DMS153 treated with DMSO at 0.1 percent for 48 hours (cell line): ENCODE results near the gene TOX2.
"Not testable (repeated sequence)": the region's sequence is repeated elsewhere in the genome, so short reads cannot be mapped to it uniquely, and the experiment has no call there.

Experiments used
- DNase-seq: peaks from one replicate; lab custom pipeline; 2025; ENCODE audit not compliant: unreplicated experiment; lab: John Stamatoyannopoulos, UW

Gene TOX2

GRCh38 chr20:44029848-44030230, 115.2 kb downstream of the TOX2 start:
- no peak for DNase-seq

GRCh38 chr20:44030394-44030793, 115.7 kb downstream of the TOX2 start:
- no peak for DNase-seq

- no peak for DNase-seq
These were observed 116.4 kb downstream of the TOX2 start for GRCh38 chr20:44031001-44031574.

DNA sequence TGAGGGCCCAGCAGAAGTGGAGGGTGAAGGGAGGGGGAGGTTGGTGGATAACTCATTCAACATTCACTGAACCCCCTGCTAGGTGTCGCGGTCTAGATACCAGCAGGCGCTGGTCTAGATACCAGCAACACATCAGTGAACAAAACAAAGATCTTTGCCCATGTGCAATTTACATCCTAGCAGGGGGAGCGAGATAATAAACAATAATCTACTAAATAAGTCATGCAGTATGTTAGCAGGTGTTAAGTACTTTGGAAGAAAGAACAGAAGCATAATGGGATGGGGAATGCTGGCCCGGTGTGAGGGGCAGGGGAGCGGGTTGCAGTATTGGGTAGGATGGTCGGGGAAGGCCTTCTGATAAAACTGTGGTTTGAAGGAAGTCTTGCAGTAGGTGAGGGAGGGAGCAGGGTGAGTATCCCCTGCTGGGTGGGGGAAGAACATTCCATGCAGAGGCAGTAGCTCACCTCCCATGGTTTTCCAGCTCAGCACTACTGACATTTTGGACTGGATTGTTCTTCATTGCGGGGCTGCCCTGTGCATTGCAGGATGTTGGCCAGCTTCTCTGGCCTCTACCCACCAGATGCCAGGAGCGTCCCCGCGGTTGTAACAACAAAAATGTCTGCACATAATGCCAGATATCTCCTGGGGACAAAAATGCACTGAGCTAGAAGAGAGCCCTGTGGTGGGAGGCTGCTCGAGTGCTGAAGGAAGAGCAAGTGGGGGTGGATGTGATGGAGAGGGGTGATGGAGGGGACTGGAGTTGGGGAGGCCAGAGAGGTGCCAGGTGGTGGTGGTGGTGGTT, 117.3 kb downstream of the TOX2 start:
- no peak for DNase-seq

DNA sequence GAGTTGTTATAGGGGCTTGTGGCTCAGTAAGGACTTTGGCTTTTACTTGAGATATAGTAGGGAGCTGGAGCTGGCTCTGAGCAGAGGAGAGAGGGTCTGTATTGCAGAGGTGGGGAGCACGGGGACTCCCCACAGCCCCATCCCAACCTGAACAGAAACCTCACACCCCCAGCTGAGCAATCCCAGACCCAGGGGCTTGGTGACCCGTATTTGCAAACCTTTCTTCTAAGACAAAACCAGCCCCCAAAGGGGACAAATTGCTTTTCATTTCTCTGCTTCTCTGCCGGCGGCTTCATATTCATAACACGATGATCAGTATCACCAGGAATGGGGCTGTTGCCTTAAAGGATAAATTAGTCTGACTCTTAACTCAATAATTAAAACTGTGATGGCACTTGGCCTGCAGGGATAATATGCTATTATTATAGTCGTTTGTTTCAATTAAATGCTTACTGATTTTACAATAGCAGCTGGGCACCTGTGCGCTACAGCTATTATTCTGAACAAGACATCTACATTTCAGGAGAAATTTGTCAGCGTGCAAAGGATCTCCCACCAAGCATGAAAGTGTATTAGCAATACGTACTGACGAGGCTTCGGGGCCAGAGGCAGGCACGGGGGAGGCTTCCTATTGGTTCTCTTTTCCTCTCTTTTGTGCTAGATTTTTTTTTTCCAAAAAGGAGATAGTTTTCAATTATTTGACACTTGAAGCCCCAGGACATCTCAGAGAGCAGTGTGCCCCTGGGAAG, 118.1 kb downstream of the TOX2 start:
- no peak for DNase-seq

- DNase-seq = no peak
These were observed 118.7 kb downstream of the TOX2 start for GRCh38 chr20:44033344-44033743.

GRCh38 chr20:44033873-44034272, 119.2 kb downstream of the TOX2 start:
- DNase-seq = no peak

GRCh38 chr20:44034451-44034850, 119.8 kb downstream of the TOX2 start:
- DNase-seq = no peak

- no peak for DNase-seq
These were observed 120.4 kb downstream of the TOX2 start for GRCh38 chr20:44034965-44035635.

DNA sequence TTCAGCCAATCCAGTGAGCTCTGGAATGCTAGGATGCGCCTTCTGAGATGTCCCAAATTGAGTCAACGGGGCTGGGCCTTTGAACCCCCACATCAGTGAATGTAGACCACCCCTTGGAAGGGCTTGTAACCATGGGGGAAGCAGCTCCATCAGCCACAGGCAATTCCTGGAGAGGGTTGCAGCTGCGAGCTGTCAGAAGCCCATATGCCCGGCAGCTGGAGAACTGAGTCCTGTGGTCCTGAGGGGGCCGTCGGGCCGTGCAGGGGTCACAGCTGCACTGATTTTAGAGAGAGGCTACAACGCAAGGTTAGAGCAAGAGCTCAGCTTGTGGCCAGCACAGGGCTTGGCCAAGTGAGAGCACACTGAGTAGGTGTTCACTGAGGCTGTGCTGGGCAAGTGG, 121.3 kb downstream of the TOX2 start:
- no peak for DNase-seq

DNA sequence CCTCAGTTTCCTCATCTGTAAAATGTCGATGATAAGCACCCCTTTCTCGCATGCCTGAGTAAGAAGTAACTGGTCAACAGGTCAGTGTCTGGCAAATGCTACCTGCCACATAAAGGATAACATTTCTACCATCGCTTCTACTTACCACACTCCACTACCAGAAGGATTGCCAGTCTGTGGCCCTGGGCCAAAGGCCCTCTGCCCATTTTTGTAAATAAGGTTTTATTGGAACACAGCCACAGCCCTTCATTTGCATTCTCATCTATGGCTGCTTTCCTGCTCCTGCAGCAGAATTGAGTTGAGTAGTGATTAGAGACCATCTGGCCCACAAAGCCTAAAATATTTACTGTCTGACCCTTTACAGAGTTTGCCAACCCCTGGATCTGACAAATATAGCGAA, 121.8 kb downstream of the TOX2 start:
- no peak for DNase-seq

DNA sequence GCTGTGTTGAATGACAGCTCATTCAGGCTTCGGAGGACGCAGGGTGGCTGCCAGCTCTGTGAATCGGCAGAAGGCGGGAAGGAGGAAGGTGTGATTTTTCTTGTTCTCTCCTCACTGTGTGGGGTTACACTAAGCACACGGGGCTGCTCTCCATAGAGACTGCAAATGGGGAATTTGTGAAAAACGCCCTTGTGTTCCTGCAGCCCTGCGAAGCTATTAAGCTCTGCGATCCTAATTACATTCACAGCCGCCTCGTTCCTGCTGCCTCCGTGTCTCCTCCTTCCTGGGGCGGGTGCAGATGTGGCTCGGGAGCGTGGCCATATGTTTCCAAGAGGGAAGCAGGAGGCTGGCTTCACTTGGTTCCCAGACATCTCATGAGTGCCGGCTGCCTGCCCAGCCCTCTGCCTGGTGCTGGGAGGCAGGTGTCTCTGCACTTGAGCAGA, 124.0 kb downstream of the TOX2 start:
- DNase-seq = peak; percentile 61

DNA sequence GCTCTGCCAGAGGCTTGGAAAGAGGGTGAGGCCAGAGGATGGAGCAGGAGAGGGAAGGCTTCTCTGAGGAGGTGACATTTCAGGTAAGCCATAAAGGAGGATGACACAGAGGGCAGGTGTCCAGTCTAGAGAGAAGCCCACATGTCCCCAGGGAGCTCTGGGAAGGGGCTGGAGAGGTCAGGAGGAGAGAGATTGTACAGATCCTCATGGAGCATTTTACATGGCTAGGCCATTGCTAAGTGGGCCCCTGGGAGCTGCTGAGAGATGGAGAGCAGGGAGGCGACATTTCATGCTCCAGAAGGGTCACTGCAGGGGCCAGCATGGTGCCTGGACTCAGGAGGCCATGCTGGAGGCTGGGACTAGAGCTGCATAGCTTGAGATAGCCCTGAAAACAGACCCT, 124.5 kb downstream of the TOX2 start:
- no peak for DNase-seq

DNA sequence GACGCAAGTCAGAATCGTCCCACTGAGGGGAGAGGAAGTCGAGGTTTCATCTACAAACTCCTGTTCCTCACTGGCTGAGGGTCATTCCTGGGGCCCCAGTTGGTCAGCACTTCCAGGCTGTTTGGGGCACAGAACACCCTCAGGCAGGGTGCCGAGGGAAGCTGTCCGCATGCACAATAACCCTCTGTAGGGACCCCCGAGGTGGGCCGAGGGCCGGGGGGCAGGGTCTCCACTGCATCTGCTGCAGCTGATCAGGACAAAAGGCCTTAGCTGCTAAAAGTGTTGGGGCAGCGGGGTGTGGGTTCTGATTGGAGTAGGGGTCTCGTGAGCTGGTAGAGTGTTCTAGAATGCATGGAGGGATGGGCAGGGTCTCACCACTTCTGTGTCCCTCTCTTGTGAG, 125.1 kb downstream of the TOX2 start:
- no peak for DNase-seq

GRCh38 chr20:44040202-44040915, 125.7 kb downstream of the TOX2 start:
- DNase-seq = no peak

GRCh38 chr20:44041001-44041400, 126.3 kb downstream of the TOX2 start:
- DNase-seq = no peak

GRCh38 chr20:44044712-44045111, 130.1 kb downstream of the TOX2 start:
- DNase-seq = not testable (repeated sequence)

DNA sequence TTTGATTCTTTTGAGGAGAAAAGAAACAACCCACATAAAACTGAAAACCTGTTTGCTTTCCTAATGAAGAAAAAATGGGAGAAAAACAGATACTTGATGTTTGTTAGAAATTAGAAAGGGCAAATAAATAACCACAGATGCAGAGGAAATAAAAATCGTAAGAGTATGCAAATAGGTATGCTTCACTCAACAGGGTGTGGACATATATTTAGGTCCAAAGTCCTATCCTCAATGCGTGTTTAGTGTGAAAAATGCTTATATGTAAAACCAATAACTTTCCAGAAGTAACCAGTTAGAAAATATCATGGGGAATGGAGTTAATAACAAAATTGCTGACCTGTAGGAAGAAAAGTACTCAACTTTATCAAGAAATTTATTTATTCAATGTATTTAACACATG, 135.7 kb downstream of the TOX2 start:
- no peak for DNase-seq

- DNase-seq = no peak
These were observed 136.4 kb downstream of the TOX2 start for GRCh38 chr20:44050925-44051660.

GRCh38 chr20:44051661-44052000, 137.0 kb downstream of the TOX2 start:
- no peak for DNase-seq
